ENCODE results near the gene CTDSP2.

GRCh38 chr12:57795354-57795753, 51.2 kb downstream of the CTDSP2 start:
- TF ChIP-seq POLR2A (IDR thresholded peaks at IDR 0.05) (no peak), CTCF (IDR thresholded peaks at IDR 0.05) (no peak)
